Right lobe of liver (tissue), 4 donors: ENCODE data around the gene RNF111.

Experiments
- CTCF ChIP-seq, 4 donors: fragments of 200-600 bp in 3 of 4; fragments of 450-650 bp in 1 of 4; IDR thresholded peaks; one replicate each; pipeline versions ENCODE4 v1.5.1 to v1.8.0; 2016 to 2022; ENCODE audit warnings: antibody characterized with exemption in 4 of 4, mild to moderate bottlenecking in 2 of 4
- POLR2A ChIP-seq: fragments of 450-650 bp; IDR thresholded peaks from one replicate; pipeline ENCODE4 v1.6.1; 2017; ENCODE audit warnings: antibody characterized with exemption, mild to moderate bottlenecking
- donor health status: DM: no; HTN: no; CAD: no.
- donor health status: DM: no; HTN: no; CAD: no.
- donor health status: DM: no; HTN: yes; CAD: no.

GRCh38 chr15:59039225-59039624 is 51.8 kb downstream of the RNF111 start:
- TF ChIP-seq CTCF (IDR thresholded peaks at IDR 0.05) = no peak
- TF ChIP-seq POLR2A = no peak
